H4 (cell line): ENCODE measurements around the gene FAM184A. TPM values are rescaled to one million over a fixed set of nuclear protein-coding genes. Genes with fewer than 3 reads are reported as not detected.
"Not testable (repeated sequence)": the region's sequence is repeated elsewhere in the genome, so short reads cannot be mapped to it uniquely, and the experiment has no call there.

Source experiments
- DNase-seq: peaks from one replicate; pipeline ENCODE4 v3.0.0-alpha.2; 2015; ENCODE audit warnings: low spot score
- total RNA-seq: library from RNA; depleted of rRNA; stranded (reverse); fragments of >200 nt; shearing (Covaris generic); gene quantifications from 2 replicates; pipeline ENCODE4 v1.2.3, GENCODE V29; 2014

The FAM184A gene
- total RNA-seq, 1 experiment from 2014 or later = 1.4 TPM

DNA sequence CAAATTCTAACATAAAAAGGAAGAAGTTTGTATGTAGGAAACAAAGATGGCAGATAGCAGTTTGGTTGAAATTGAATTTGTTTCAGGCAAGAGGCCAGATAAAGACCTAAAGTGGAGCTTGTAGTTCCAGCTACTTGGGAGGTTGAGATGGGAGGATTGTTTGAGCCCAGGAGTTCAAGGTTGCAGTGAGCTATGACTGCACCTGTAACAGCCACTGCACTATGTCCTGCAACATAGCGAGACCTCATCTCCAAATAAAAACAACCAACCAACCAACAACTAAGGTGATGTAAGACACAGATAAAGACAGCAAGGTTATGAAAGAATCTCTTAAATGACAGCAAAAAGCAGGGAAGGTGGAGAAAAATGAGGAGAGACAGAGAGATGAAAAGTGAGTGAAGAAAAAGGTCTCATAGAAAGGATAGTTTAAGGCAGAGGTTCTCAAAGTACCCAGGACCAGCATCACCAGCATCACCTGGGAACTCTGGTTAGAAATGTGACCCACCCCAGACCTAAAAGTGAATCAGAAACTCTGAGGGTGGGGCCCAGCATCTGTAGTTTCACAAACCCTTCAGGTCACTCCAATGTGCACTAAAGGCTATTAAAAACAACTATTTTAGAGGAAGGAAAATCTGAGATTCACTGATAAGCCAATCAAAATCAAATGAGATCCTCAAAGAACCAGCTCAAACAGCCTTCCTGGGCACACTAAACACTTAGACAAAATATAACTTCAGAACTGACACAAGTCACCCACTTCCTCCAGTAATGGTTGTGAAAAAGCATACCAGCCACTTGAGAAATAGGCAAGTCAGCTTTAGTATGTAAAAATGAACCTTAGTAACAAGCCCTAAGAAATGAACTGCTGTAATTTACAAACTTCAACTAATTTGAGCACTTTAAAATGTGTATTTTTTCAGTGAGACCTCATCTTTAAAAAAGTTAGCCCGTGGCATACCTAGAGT, 57.6 kb downstream of the FAM184A start:
- DNase-seq = no peak

DNA sequence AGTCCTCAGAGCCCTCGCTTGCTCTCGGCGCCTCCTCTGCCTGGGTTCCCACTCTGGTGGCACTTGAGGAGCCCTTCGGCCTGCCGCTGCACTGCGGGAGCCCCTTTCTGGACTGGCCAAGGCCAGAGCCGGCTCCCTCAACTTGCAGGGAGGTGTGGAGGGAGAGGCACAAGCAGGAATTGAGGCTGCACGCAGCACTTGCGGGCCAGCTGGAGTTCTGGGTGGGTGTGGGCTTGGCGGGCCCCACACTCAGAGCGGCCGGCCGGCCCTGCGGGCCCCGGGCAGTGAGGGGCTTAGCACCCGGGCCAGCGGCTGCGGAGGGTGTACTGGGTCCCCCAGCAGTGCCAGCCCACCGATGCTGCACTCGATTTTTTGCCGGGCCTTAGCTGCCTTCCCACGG, 63.3 kb downstream of the FAM184A start:
- DNase-seq = not testable (repeated sequence)

- peak; percentile 7 for DNase-seq
Observed at GRCh38 chr6:119012521-119012920, 65.9 kb downstream of the FAM184A start.

GRCh38 chr6:119009266-119009665, 69.2 kb downstream of the FAM184A start:
- DNase-seq = not testable (repeated sequence)

GRCh38 chr6:119006974-119007373, 71.5 kb downstream of the FAM184A start:
- DNase-seq = no peak

DNA sequence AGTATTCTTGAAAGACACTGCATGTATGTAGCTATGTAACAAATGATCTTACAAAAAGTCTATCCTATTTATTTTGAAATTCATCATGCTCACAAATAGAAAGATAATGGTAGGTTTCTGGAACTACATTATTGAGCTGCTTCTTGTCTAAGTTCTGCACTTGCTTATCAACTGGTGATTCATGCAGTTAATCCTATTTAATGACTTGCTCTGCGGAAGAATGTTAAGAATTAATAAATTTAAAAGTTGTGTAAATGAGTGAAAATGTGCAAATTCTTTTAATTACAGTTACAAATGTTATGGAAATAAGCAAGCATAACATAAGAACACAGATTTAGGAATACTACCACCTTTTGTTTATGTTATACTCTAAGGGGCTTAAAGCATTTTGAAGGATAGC, 76.4 kb downstream of the FAM184A start:
- DNase-seq = no peak

DNA sequence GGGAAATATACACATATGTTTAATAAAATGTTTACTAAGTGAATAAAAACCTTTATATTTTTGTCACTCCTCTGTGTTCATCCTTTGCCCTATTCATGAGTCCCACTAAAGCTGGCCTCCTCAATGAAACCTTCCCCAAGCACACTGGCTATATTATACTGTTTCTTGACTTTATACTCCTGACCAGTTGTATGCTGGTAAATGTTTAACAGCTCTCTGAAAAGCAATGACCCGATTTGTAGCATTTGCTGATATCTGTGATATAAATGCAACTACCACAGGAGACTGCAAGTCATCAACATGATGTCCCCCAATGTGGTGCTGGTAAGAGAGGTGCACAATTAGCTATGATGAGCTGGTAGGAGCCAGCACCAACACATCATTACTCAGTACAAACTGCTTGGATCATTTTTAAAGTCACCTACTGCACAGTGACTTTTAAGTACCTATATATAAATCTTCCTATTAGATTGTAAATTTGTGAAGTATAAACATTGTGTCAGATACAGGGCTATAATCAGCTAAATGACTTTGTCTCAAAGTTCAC, 78.9 kb downstream of the FAM184A start:
- DNase-seq = no peak

DNA sequence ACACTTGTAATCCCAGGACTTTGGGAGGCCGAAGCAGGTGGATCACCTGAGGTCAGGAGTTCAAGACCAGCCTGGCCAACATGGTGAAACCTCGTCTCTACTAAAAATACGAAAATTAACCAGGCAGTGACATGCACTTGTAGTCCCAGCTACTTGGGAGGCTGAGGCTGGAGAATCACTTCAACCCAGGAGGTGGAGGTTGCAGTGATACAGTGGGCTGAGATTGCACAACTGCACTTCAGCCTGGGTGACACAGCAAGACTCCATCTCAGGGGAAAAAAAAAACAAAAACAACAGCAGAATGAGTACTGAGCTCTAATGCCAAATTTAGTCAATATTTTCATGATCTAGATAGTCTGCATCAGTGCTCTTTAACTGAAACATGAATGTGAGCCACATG, 81.0 kb downstream of the FAM184A start:
- not testable (repeated sequence) for DNase-seq

GRCh38 chr6:118996289-118996820, 82.1 kb downstream of the FAM184A start:
- DNase-seq = no peak

GRCh38 chr6:118993803-118994251, 84.6 kb downstream of the FAM184A start:
- no peak for DNase-seq

GRCh38 chr6:118993358-118993757, 85.1 kb downstream of the FAM184A start:
- DNase-seq = no peak

DNA sequence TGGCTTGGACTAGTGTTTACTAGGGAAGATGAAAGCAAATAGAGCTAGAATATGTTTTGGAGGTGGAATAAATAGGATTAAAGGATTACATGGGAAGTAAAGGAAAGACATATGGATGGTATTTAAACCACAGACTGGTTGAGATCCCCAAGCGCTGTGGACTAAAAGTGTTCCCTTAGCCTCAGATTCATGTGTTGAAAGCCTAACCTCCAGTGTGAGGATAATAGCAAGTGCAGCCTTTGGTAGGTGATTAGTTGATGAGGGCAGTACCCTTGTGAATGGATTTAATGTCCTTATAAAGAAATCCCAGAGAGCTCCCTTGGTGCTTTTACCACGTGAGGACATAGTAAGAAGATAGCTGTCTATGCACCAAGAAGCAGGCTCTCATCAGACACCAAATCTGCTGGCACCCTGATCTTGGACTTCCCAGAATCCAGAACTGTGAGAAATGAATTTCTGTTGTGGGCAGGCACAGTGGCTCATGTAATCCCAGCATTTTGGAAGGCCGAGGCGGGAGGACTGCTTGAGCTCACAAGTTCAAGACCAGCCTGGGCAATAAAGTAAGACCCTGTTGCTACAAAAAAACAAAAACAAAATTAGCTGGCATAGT, 86.2 kb downstream of the FAM184A start:
- no peak for DNase-seq

- no peak for DNase-seq
Observed at GRCh38 chr6:118986312-118986711, 92.2 kb downstream of the FAM184A start.

GRCh38 chr6:118985123-118985830, 93.2 kb downstream of the FAM184A start:
- no peak for DNase-seq

DNA sequence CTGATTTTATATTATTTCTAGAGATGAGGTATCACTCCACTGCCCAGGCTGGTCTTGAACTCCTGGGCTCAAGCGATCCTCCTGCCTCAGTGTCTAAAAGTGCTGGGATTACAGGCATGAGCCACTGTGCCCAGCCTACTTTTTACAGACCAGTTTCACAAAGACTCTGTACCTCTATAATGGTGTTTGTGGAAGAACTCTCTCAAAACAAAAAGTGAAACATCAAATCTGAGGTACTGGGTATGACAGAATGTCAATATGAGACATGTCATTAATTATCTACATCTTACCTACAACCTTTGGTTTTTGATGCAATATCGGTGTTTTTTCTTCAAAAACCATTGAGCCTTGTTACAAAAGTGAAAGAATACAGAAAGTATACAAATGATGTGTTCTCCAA, 94.1 kb downstream of the FAM184A start:
- DNase-seq = no peak

DNA sequence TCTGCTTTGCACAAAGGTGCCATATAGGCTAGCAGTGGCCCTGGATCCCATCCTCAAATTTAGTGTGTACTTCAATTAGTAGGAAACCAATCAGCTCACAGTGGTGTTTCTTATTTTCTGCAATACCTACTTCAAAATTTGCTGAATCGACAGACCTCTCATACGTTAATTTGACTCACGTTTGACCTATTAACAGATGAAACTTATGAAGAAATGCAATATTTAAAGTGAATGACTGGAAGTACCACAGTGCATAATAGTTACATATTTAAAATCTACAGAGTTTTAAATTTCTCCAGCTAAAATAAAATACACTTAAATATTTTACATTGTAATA, 95.9 kb downstream of the FAM184A start:
- DNase-seq = no peak

GRCh38 chr6:118981884-118982574, 96.4 kb downstream of the FAM184A start:
- DNase-seq = no peak

DNA sequence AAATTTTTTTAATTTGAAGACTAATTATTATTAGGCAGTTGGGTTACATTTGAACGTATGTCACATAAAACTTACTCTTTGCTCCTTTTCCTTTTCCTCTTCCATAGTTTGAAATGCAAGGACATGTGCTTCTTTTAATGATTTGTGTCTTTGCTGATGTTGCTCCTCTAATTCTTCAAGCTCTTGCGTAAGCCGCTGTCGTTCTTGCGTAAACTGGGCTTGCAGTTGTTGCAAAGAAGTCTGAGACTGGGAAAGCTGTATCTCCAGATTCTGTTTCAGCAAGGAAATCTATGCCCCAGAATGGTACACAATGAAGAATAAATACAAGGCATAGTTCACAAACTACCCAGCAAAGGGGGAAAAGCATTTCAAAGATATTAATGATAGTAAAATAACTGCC, 98.4 kb downstream of the FAM184A start:
- no peak for DNase-seq

- DNase-seq = no peak
Observed at GRCh38 chr6:118974790-118975189, 103.7 kb downstream of the FAM184A start.

- no peak for DNase-seq
Observed at GRCh38 chr6:118971682-118972081, 106.8 kb downstream of the FAM184A start.

- DNase-seq = no peak
Observed at GRCh38 chr6:118970866-118971265, 107.6 kb downstream of the FAM184A start.
